Fibroblast of skin of scalp (primary cell): ENCODE measurements around the gene MYH14.
"Not testable (repeated sequence)": the region's sequence is repeated elsewhere in the genome, so short reads cannot be mapped to it uniquely, and the experiment has no call there.

Experiments used
- DNase-seq: peaks from one replicate; pipeline ENCODE4 v3.0.0-alpha.2; 2013

MYH14 gene

DNA sequence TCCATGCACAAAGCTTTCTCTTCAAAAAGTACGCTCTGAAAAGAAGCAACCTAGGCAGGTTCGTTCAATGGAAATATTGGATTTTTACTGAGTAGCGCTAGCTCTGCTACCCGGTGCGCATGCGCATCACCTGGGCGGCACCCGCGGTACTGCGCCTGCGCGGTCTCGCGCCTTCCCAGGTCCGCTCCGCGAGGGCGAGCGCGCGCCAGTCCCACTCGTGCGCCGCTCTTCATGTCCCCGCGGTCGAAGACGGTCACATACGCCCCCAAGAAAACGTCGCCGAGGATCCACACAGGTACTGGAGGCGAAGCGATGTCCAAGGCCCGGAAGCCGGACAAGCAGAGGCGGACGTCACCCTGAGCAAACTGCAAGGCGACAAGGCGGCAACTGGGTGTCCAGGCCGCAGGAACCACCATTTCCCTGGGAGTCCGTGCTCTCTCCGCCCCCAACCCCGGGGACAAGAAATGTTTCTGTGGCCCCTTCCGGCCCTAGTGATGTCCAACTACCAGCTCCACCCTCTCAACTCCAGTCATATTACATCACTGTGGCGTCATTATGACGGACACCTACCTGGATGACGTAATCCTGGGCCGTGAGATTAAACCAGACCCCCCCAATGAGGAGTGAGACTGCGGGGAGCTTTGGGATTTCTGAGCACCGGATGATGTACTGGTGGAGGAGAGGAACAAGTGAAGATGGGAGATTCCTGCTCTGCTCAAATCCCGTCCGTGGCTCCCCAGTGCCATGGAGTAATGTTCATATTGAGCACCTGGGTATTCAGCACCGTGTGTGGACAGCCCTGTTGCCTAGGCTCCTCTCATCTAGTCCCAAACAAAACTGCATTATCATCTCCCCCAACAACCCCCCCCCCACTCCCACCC, 130.6 kb downstream of the MYH14 start:
- peak; percentile 69 for DNase-seq

DNA sequence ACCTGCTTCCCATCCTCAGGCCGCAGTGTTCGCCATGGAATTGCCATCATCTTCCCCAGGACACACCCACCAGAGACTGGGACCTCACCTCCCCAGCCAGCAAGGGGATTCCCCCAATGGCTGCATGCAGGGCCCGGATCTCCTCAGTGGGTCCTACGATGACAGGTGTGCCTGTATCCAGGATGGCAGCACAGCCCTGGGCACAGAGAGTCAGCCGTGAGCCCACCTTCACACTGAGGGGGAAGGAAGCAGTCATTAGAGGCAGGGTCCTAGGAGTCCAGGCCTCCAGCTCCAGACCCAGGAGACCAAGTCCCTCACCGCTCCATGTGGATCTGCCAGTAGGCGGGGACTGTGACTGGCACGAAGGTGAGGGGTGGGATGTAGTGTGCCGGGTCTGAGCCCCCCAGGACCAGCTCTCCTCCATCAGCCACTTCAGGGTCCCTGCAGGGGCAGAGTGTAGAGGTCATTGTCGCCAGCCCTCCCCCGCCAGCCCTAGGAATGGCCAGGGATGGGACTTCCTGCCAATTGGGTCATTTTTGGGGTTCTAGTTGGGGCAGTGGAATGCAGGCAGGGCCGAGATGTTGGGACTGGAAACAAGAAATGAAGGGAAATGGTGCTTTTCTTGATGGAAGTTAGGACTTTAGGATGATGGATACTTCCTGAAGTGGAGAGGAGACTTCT, 131.5 kb downstream of the MYH14 start:
- DNase-seq: no peak

DNA sequence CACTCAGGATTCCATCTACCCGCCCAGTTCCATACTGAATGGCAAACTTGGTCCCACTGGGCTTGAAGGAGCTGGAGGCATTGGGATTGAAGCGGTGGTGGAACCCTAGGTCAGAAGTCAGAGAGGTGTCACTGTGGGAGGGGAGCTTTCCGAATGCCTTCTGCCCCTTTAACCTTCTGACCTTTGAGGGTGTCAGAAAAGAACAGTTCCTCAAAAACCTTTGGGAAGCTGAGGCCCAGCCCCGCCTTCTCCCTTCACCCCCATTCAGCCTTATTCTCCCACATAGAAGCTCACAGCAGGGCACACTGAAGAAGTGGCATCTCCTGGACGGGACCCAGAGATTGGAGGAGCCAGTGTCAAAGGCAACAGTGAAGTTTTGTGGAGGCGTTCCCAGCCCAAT, 133.6 kb downstream of the MYH14 start:
- not testable (repeated sequence) for DNase-seq

DNA sequence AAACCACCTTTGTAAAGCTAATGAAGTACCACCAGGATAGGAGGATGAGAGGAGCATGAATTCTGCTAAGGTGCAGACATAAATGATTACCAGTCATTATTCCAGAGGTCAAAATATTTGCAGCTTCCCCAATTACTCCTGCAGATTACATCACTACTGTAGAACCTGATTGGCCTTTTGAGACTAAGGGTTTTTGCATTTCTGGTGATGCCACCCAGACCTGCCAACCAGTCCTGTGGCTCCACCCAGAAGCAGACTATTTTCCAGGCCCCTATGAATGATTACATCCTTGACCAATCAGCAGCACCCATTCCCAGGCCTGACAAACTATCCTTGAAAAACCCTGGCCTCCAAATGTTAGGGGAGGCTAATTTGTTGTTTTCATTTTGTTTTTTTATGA, 136.9 kb downstream of the MYH14 start:
- no peak for DNase-seq

DNA sequence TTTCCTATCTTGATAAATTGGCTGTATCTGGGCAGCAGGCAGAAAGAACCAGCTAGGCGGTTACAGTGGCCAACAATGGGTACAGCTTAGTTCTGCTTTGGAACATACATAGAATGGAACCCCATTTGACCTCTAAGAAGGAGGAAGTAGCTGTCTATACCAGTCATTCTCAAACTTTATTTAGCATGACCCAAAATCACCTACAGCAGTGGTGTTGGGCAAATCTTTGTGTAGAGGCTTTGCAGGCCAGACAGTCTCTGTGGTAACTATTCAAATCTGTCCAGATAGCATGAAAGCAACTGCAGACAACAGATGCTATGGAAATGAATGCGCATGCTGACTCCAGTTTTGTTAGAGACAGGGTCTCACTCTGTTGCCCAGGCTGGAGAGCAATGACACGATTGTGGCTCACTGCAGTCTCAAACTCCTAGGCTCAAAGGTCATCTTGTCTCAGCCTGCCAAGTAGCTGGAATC, 137.7 kb downstream of the MYH14 start:
- no peak for DNase-seq

DNA sequence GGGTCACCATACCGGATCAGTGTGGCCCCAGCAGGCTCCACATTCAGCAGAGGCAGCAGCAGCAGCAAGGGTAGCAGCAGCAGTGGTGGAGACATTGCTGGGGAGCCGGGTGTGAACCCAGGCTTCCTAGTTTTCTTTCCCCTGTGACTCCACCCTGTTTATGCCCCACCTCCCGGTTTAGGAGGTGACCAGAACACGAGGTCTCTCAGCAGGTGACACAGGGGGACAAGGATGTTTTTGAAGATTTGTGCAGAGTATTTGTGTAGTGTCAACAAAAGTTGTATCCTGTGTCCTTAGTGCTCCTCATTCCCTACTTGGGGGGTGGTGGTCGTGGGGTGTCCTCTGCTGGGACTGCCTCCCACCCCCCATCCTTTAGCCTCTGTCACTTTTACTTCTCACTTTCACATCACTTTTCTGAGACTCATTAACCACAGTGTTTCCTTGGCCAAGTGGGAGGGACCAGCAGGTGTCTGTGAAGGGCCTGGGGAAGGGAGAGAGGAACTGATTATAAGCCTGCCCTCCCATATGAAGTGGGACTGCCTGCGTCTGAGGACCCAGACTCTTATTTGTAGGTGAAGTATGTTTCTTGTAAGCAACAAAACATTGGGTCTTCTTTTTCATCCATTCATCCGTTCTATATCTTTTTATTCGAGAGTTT, 141.4 kb downstream of the MYH14 start:
- no peak for DNase-seq

DNA sequence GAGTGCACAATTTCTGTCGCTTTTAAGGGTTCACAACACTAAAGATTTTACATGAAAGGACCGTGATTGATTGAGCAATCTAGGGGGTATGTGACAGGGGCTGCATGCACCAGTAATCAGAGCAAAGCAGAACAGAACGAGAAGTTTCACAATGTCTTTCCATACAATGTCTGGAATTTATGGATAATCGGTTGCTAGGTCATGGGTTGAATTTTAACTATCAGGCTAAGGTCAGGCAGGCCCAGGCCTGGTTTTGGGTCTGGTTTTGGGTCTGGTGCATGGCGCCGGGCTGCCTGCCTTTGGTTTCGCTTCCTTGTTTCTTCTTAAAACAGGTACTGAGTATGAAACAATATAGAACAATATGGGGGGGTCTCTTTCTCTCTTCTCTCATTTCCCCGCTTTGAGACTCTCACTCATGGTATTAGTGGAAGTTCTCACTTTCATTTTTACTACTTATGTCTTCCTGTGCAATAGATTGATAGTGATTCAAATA, 143.7 kb downstream of the MYH14 start:
- not testable (repeated sequence) for DNase-seq

DNA sequence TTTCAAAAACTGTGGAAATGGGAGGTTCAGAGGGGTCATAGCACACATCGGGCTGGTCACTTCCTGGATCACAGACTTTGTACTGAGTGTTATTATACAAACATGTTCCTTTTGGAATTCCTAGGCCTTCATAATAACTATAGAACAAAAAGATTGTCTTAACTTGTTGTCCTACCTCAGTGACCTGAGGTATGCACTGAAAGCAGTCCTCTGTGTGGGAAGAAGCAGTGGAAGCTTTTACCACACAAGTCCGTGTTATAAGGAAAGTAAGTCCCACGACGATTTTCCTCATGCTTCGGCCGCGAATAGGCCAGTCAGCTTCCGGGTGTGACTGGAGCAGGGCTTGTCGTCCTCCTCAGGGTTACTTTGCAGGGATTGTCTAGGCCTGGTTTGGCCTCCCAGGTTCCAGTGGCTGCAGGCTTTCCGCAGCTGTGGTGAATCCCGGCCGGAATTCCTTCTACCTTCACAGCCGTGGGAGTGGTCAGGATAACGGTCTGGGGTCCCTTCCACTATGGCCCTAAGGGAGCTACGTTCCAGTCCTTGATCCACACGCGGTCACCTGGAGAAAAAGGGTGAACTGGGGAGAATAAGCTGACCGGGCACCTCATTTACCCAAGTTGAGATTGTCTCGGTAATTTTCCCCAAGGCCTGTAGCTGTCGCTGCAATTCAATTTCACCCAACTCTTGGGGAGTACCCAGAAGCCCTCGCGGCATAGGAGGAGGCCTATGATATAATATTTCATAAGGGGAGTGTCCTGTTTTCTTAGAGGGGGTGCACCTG, 146.0 kb downstream of the MYH14 start:
- no peak for DNase-seq

DNA sequence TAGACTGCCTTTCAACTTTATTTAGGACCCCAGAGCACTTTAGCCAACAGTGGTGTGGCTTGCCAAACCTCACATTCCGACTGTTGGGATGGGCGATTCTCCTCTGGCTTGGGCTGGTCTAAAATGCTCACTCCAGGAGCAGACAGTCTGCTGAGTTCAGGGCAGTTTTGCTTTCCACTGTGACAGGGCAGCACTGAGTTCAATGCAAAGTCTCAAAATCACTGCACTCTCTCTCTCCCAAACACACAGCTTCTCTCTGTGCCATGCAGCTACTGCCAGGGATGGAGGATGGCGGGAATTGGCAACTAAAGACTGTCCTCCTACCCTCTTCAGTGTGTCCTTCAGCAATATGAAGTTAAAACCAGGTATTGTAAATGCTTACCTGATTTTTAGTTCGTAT, 148.8 kb downstream of the MYH14 start:
- no peak for DNase-seq

DNA sequence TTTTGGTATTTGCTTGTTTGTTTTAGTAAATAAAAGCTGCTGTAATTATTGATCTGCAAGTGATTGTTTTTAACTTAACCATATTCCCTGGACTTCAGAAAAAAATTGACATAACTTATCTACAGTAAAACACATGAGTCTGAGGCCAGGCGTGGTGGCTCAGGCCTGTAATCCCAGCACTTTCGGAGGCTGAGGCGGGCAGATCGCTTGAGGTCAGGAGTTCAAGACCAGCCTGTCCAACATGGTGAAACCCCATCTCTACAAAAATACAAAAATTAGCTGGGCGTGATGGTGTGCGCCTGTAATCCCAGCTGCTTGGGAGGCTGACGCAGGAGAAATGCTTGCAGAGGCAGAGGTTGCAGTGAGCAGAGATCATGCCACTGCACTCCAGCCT, 150.1 kb downstream of the MYH14 start:
- DNase-seq: not testable (repeated sequence)

DNA sequence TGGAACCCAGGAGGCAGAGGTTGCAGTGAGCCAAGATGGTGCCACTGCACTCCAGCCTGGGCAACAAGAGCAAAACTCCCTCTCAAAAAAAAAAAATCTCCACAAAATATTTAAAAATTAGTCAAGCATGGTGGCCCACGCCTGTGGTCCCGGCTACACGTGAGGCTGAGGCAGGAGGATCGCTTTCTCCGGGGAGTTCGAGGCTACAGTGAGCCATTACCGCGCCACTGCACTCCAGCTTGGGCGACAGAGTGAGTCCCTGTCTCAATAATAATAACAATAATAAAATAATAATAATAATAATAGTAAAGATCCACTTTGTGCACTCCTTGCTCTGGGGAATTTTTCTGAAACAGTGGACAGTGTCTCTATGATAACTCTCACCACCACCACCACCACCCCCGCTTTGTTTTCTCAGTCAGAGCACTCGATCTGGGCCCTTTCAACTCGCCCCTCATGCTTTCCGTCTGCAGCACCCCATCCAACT, 153.3 kb downstream of the MYH14 start:
- no peak for DNase-seq

DNA sequence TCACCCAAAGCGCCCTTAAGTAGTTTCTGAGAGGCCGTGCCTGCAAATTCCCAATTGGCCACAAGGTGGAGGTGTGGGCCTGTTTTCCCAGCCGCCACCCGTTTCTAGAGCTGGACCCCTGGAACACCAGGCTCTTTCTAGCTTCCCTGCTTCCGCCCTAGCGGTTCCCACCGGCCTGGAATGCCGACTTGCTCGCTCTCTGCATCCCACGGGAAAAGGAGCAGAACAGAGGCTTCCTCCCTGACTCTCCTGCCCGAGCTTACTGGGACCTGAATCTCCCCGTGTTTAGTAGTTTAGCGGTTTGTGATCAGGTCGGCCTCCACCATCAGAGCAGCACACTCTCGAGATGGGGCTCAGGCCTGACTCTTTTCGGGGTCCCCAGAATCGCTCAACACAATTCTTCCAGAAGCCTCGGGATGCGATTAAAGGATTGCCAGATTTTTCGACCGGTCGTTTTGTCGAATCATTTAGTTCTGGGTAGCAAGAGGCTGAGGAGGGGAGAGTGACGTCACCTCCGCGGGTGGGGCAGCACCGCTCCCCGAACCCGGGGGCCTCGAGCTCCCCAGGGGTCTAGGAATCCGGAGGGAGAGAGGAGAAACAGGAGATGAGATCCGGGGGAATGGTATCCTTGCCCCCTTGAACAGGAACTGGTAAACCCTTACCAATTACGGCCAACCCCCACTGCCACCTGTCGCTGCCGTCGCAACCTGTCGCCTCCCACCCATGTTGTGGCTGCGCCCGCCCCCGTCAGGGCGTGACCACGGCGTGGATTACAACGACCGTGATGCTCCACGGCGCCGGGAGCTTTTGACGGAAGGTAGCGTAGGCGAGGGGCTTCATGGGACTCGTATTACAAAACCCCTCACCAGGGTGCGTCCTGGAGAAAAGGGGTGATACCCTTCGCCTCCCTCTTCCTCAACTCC, 154.0 kb downstream of the MYH14 start:
- peak; percentile 73 for DNase-seq

DNA sequence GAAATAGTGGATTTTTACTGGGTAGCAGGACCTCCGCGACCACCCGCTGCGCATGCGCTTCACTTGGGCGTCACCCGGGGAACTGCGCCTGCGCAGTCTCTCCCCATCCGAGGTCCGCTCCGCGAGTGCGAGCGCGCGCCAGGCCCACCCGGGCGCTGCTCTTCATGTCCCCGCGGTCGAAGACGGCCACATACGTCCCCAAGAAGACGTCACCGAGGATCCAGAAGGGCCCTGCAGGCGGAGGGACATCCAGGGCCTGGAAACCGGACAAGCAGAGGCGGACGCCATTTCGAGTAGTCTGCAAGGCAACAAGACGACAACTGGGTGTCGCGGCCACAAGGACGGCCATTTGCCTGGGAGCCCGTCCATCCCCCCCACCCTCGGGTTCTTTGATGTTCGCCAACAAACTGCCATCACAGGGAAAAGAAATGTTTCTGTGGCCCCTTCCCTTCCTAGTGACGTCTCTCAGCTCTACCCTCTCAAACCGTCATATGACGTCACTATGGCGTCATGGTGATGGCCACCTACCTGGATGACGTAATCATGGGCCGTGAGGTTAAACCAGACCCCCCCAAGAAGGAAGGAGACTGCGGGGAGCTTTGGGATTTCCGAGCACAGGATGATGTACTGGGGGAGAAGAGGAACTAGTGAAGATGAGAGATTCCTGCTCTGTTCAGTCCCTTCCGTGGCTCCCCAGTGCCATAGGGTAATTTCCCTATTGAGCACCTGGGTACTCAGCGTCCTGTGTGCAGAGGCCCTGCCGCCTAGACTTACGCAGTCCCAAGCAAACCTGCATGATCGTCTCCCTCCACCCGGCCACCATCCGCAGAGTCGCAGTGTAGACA, 155.3 kb downstream of the MYH14 start:
- DNase-seq: peak; percentile 66

DNA sequence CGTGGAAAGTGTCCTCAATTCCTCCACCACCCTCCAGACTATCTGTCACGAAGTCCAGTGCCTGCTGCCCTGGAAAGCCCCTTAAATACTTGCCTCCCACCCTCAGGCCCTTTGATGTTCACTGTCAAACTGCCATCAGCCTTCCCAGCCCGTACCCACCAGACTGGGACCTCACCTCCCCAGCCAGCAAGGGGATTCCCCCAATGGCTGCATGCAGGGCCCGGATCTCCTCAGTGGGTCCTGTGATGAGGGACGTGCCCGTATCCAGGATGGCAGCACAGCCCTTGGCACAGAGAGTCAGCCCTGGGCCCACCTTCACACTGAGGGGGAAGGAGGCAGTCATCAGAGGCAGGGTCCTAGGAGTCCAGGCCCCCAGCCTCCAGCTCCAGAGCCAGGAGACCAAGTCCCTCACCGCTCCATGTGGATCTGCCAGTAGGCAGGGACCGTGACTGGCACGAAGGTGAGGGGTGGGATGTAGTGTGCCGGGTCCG, 156.0 kb downstream of the MYH14 start:
- DNase-seq: no peak
